Fibroblast of lung (primary cell): ENCODE results near the gene HMBS. TPM values are rescaled to one million over a fixed set of nuclear protein-coding genes. Genes with fewer than 3 reads are reported as not detected.

Experiments
- DNase-seq, 2 donors: peaks; one replicate each; pipeline versions ENCODE4 v3.0.0 to v3.0.0-alpha.2; 2010; ENCODE audit warnings: low read depth in 2 of 2
- H2AFZ ChIP-seq: 2 replicates; pipeline ENCODE4 v1.5.1; 2012; ENCODE audit warnings: low read length, control low read depth, inconsistent platforms
- H3K27ac ChIP-seq: 2 replicates; pipeline ENCODE4 v1.5.1; 2011; ENCODE audit warnings: low read length, control low read depth; ENCODE audit not compliant: insufficient read depth
- H3K27me3 ChIP-seq: 2 replicates; pipeline ENCODE4 v1.5.1; 2011; ENCODE audit warnings: mild to moderate bottlenecking, low read length; ENCODE audit not compliant: control insufficient read depth, insufficient read depth
- H3K36me3 ChIP-seq: 2 replicates; pipeline ENCODE4 v1.5.1; 2011; ENCODE audit warnings: low read length; ENCODE audit not compliant: control insufficient read depth, insufficient read depth
- H3K4me1 ChIP-seq: 2 replicates; pipeline ENCODE4 v1.5.1; 2011; ENCODE audit warnings: low read length; ENCODE audit not compliant: control insufficient read depth, insufficient read depth; ENCODE audit errors: extremely low read depth
- H3K4me2 ChIP-seq: 2 replicates; pipeline ENCODE4 v1.5.1; 2011; ENCODE audit warnings: low read length, control low read depth; ENCODE audit not compliant: insufficient read depth; ENCODE audit errors: extremely low read depth
- H3K4me3 ChIP-seq, 4 experiments: fragments of 200-600 bp in 1 of 4; sonication (generic) in 1 of 4; replicated peaks in 1 of 4; 2 replicates each; pipeline ENCODE4 v1.5.1; 2011 to 2016; ENCODE audit warnings: low read length in 4 of 4, low read depth in 3 of 4, mild to moderate bottlenecking in 3 of 4, control low read depth in 2 of 4, inconsistent platforms in 1 of 4, mixed read lengths in 1 of 4; ENCODE audit not compliant: insufficient read depth in 1 of 4; ENCODE audit errors: control extremely low read depth in 1 of 4
- H3K79me2 ChIP-seq: 2 replicates; pipeline ENCODE4 v1.5.1; 2012; ENCODE audit warnings: mild to moderate bottlenecking, low read length, inconsistent platforms; ENCODE audit not compliant: control insufficient read depth, insufficient read depth
- H3K9ac ChIP-seq: 2 replicates; pipeline ENCODE4 v1.5.1; 2011; ENCODE audit warnings: mild to moderate bottlenecking, low read length, control low read depth; ENCODE audit not compliant: insufficient read depth
- H3K9me3 ChIP-seq: 2 replicates; pipeline ENCODE4 v1.5.1; 2012; ENCODE audit warnings: low read depth, low read length; ENCODE audit not compliant: control insufficient read depth, insufficient read depth
- H4K20me1 ChIP-seq: 2 replicates; pipeline ENCODE4 v1.5.1; 2011; ENCODE audit warnings: low read length; ENCODE audit not compliant: control insufficient read depth, insufficient read depth; ENCODE audit errors: extremely low read depth
- EZH2 ChIP-seq: IDR thresholded peaks from 2 replicates; pipeline ENCODE4 v1.5.1; 2012; ENCODE audit warnings: low read length, control low read depth, mild to moderate bottlenecking; ENCODE audit errors: missing control alignments
- polyA plus RNA-seq, 2 donors: library from polyadenylated mRNA; depleted of rRNA in 1 of 2; stranded (reverse) in 1 of 2; unstranded in 1 of 2; fragments of >200 nt; gene quantifications; 2 replicates each; pipeline ENCODE4 v1.2.1, GENCODE V29; 2011 to 2012; ENCODE audit warnings: missing spikeins in 1 of 2
- total RNA-seq: library from RNA; depleted of rRNA; stranded (reverse); fragments of >200 nt; gene quantifications from 2 replicates; pipeline ENCODE4 v1.2.1, GENCODE V29; 2014
- TF ChIP-seq, protein P1 (sequence below), 2 donors: IDR thresholded peaks in 1 of 2; conservative IDR thresholded peaks in 1 of 2; 1 replicate in 1 of 2; 2 replicates in 1 of 2; pipeline ENCODE4 v1.5.1; 2011 to 2012; ENCODE audit warnings: low read length in 2 of 2, control low read depth in 1 of 2, inconsistent platforms in 1 of 2, low read depth in 1 of 2, mild to moderate bottlenecking in 1 of 2

HMBS gene
- total and polyA plus RNA-seq, 2 donors (not counting 1 experiment from before 2014, with no cell fraction given), result 9.4 to 23.8 TPM

DNA sequence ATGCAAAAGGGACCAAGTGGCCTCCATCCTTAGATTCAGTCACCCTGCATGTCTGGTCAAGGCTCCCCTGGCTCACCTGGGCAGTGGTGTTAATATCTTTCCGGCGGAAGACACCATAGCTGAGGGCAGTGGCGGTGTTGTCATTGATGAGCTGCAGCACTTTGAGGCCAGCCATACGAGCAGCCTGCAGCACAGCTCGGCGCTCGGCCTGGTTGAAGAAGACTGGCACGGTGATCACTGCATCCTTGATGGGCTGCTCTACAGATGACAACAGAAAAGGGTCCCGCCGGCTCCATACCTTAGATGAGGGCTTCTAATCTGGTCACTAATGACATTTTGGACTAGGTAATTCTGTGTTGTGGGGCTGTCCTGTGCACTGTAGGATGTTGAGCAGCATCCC, 30.3 kb upstream of the HMBS start:
- no peak overlapping the region for H3K4me3 ChIP-seq
- H2AFZ ChIP-seq, result no peak overlapping the region
- H3K27ac ChIP-seq, result no peak overlapping the region
- TF ChIP-seq EZH2, result no peak
- TF ChIP-seq, protein P1, sequence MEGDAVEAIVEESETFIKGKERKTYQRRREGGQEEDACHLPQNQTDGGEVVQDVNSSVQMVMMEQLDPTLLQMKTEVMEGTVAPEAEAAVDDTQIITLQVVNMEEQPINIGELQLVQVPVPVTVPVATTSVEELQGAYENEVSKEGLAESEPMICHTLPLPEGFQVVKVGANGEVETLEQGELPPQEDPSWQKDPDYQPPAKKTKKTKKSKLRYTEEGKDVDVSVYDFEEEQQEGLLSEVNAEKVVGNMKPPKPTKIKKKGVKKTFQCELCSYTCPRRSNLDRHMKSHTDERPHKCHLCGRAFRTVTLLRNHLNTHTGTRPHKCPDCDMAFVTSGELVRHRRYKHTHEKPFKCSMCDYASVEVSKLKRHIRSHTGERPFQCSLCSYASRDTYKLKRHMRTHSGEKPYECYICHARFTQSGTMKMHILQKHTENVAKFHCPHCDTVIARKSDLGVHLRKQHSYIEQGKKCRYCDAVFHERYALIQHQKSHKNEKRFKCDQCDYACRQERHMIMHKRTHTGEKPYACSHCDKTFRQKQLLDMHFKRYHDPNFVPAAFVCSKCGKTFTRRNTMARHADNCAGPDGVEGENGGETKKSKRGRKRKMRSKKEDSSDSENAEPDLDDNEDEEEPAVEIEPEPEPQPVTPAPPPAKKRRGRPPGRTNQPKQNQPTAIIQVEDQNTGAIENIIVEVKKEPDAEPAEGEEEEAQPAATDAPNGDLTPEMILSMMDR (conservative IDR thresholded peaks at IDR 0.05 in 1 of 2, IDR thresholded peaks at IDR 0.05 in 1 of 2; ENCODE audit: low read depth in 1 of 2, low read length in 2 of 2), result no peak
- H3K36me3 ChIP-seq, result peaks cover 32% of the 10 kb centered on the region
- H3K9me3 ChIP-seq, result no peaks in the 10 kb centered on the region
- H3K4me2 ChIP-seq, result no peak overlapping the region
- no peak overlapping the region for H3K9ac ChIP-seq
- DNase-seq, result no peak
- no peaks in the 10 kb centered on the region for H4K20me1 ChIP-seq
- no peaks in the 10 kb centered on the region for H3K27me3 ChIP-seq
- H3K79me2 ChIP-seq, result peaks cover 21% of the 10 kb centered on the region
- no peaks in the 10 kb centered on the region for H3K4me1 ChIP-seq

DNA sequence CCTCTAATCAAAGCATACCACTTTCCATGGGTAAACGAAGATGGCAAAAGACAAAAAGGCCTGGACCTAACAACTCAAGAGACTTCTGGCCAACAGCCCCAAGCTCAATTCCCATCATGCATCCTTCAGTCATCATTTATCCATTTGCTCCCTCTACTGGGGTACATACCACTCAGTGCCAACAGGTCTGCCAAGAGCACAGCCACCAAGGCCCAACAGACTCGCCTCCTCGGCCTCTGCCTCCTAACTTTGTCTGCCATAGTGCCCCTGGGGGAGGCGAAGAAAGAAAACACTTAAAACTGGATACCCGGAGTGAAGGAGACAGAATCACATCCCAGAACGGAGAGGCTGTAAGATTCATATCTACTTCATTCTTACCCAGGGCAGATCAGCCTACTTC, 28.8 kb upstream of the HMBS start:
- Histone ChIP-seq H3K4me1 (no peaks in the 10 kb centered on the region), H3K9me3 (no peaks in the 10 kb centered on the region), H3K36me3 (peaks cover 29% of the 10 kb centered on the region), H2AFZ (peak overlapping the region; percentile 7), H3K4me3 (peak overlapping the region; percentile 77 to 94 (median 86)), H3K27ac (peak overlapping the region; percentile 89), H3K9ac (peak overlapping the region; percentile 96), H3K79me2 (peaks cover 21% of the 10 kb centered on the region), H4K20me1 (no peaks in the 10 kb centered on the region), H3K27me3 (no peaks in the 10 kb centered on the region), H3K4me2 (peak overlapping the region; percentile 98)
- TF ChIP-seq EZH2, result no peak
- TF ChIP-seq, protein P1 (conservative IDR thresholded peaks at IDR 0.05 in 1 of 2, IDR thresholded peaks at IDR 0.05 in 1 of 2; ENCODE audit: low read depth in 1 of 2, low read length in 2 of 2), result no peak
- peak; percentile 30 to 34 for DNase-seq

DNA sequence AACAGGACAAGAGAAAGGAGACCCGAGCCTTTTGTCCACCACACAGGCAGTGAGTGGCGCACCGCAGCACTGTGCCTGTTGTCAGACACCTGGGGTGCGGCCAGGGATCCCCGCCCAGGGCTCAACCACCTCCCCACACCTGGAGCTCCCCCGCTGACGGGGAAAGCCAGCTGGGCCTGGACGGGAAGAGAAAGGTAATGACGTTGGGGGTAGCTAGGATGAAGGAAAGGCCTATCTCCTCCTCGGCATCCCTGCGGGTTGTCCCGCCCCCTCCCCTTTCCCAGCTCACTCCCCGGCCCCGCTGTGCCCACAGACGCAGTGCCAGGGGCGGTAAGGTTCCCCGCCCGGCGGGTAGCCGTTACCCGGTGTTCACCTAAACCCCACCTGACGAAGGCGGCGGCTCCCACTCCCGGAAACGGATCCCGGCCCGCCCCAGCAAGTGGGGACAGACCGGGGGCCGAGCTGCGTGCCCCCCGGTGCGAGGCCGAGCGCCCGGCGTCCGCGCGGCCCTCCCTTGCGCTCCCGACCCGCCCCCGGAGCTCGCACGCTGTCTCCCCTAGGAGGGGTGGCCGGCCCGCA, 28.2 kb upstream of the HMBS start:
- Histone ChIP-seq H3K79me2 (peaks cover 21% of the 10 kb centered on the region), H3K9ac (peak overlapping the region; percentile 96), H2AFZ (peak overlapping the region; percentile 63), H3K27me3 (no peaks in the 10 kb centered on the region), H4K20me1 (no peaks in the 10 kb centered on the region), H3K27ac (peak overlapping the region; percentile 89), H3K4me3 (peak overlapping the region; percentile 77 to 94 (median 86)), H3K4me2 (peak overlapping the region; percentile 98), H3K9me3 (no peaks in the 10 kb centered on the region), H3K36me3 (peaks cover 25% of the 10 kb centered on the region), H3K4me1 (no peaks in the 10 kb centered on the region)
- no peak for TF ChIP-seq EZH2
- TF ChIP-seq, protein P1 (conservative IDR thresholded peaks at IDR 0.05 in 1 of 2, IDR thresholded peaks at IDR 0.05 in 1 of 2; ENCODE audit: low read depth in 1 of 2, low read length in 2 of 2), result no peak
- DNase-seq, result no peak
